Nephron (organoid): ENCODE measurements around the gene ENTREP1.

Source experiments
- H3K27ac Mint-ChIP-seq, 3 experiments: 2 replicates each; pipeline ENCODE4 v1.8.0; 2020; ENCODE audit warnings: mixed read lengths in 3 of 3, mild to moderate bottlenecking in 2 of 3, moderate library complexity in 1 of 3
- H3K27me3 Mint-ChIP-seq: 2 replicates; pipeline ENCODE4 v1.8.0; 2021; ENCODE audit warnings: low read depth, mild to moderate bottlenecking, moderate library complexity, mixed read lengths
- H3K36me3 Mint-ChIP-seq: 2 replicates; pipeline ENCODE4 v1.8.0; 2020; ENCODE audit warnings: low read depth, mixed read lengths
- H3K4me1 Mint-ChIP-seq: 2 replicates; pipeline ENCODE4 v1.8.0; 2020; ENCODE audit warnings: mixed read lengths
- H3K4me3 Mint-ChIP-seq, 3 experiments: 2 replicates each; pipeline ENCODE4 v1.8.0; 2020; ENCODE audit warnings: mild to moderate bottlenecking in 3 of 3, mixed read lengths in 3 of 3, moderate library complexity in 2 of 3
- H3K9me3 Mint-ChIP-seq: 2 replicates; pipeline ENCODE4 v1.8.0; 2020; ENCODE audit warnings: mixed read lengths
- TF ChIP-seq, protein P1 (sequence below), 3 experiments: fragments of 200-600 bp; sonication (generic); IDR thresholded peaks; one replicate each; pipeline ENCODE4 v1.5.0; 2021; ENCODE audit warnings: antibody characterized with exemption in 3 of 3; ENCODE audit not compliant: unreplicated experiment in 3 of 3

Gene ENTREP1

DNA sequence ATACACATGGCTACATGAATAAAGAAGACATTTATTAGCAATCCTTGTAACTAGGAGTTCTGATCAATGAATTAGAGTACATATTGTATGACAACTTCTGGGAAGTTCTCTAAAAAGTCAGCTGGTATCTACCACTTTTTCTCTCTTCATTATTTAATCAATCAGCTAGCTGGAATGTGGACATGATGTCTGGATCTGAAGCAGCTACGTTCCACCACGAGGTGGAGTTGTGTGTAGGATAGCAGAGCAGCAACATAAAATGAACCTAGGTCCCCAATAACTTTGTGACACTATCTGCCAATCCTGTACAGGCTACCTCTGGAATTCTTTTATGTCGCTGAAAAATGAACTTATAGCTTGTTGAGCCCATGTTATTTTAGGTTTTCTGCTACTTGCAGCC lies 32.9 kb upstream of the ENTREP1 start:
- H3K9me3 Mint-ChIP-seq = peaks cover 3% of the 10 kb centered on the region
- no peak overlapping the region for H3K27ac Mint-ChIP-seq
- peaks cover 11% of the 10 kb centered on the region for H3K4me1 Mint-ChIP-seq
- TF ChIP-seq, protein P1, sequence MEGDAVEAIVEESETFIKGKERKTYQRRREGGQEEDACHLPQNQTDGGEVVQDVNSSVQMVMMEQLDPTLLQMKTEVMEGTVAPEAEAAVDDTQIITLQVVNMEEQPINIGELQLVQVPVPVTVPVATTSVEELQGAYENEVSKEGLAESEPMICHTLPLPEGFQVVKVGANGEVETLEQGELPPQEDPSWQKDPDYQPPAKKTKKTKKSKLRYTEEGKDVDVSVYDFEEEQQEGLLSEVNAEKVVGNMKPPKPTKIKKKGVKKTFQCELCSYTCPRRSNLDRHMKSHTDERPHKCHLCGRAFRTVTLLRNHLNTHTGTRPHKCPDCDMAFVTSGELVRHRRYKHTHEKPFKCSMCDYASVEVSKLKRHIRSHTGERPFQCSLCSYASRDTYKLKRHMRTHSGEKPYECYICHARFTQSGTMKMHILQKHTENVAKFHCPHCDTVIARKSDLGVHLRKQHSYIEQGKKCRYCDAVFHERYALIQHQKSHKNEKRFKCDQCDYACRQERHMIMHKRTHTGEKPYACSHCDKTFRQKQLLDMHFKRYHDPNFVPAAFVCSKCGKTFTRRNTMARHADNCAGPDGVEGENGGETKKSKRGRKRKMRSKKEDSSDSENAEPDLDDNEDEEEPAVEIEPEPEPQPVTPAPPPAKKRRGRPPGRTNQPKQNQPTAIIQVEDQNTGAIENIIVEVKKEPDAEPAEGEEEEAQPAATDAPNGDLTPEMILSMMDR (IDR thresholded peaks at IDR 0.05; ENCODE audit: unreplicated experiment in 3 of 3) = no peak
- H3K4me3 Mint-ChIP-seq = no peak overlapping the region
- no peaks in the 10 kb centered on the region for H3K36me3 Mint-ChIP-seq
- peaks cover 9% of the 10 kb centered on the region for H3K27me3 Mint-ChIP-seq

DNA sequence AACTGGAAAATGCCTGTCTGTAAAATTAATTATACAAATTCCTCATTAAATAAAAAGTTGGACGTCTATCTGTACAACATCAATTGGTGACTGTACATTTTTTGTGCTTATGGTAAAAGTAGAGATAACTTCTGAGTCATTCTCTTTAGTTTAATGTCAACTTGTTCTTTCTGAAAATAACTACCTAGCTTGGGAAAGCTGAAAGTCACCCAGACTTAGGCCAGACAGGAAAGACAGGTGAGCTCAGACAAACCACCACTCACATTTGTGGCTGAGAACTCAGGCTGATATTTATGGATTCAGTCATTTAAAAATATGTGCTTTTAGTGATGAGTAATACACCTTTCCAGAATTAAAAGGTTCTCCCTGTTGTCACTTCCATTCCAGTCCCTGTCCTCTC lies 31.9 kb upstream of the ENTREP1 start:
- H3K4me1 Mint-ChIP-seq = peaks cover 17% of the 10 kb centered on the region
- no peaks in the 10 kb centered on the region for H3K36me3 Mint-ChIP-seq
- TF ChIP-seq, protein P1 (IDR thresholded peaks at IDR 0.05; ENCODE audit: unreplicated experiment in 3 of 3) = no peak
- H3K9me3 Mint-ChIP-seq = peaks cover 3% of the 10 kb centered on the region
- H3K27ac Mint-ChIP-seq = no peak overlapping the region
- H3K27me3 Mint-ChIP-seq = peaks cover 7% of the 10 kb centered on the region
- H3K4me3 Mint-ChIP-seq = no peak overlapping the region

DNA sequence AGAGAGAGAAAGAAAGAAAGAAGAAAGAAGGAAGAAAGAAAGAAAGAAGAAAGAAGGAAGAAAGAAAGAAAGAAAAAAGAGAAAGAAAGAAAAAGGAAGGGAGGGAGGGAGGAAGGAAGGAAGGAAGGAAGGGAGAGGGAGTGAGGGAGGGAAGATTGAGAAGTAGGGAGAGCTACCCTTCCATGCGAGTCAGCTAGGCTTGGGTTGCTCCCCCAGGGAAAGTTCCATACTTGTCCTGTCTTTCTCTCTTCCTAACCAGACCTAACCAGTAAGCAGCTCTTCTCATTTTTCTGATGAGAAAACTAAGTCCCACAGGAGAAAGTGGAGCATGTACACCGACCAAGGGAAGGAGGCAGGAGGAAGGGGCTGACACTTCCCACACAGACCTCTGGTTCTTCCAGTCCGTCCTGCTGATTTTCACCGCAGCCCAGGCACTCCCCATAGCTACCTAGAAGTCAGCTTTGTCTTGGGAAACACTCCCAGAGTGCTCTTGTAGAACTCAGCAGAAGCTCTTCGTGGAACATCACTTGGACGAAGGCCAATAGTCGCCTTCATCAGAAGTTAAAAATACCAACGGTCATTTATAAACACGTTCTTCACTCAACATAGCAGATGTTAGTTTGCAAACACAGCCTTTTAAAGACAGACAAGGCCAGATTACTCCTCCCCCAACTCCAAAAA lies 29.0 kb upstream of the ENTREP1 start:
- H3K36me3 Mint-ChIP-seq = no peaks in the 10 kb centered on the region
- H3K9me3 Mint-ChIP-seq = no peaks in the 10 kb centered on the region
- peaks cover 17% of the 10 kb centered on the region for H3K4me1 Mint-ChIP-seq
- H3K27ac Mint-ChIP-seq = peak overlapping the region in 2 of 3 experiments; percentile 45 to 64
- no peak overlapping the region for H3K4me3 Mint-ChIP-seq
- TF ChIP-seq, protein P1 (IDR thresholded peaks at IDR 0.05; ENCODE audit: unreplicated experiment in 3 of 3) = no peak
- H3K27me3 Mint-ChIP-seq = no peaks in the 10 kb centered on the region

DNA sequence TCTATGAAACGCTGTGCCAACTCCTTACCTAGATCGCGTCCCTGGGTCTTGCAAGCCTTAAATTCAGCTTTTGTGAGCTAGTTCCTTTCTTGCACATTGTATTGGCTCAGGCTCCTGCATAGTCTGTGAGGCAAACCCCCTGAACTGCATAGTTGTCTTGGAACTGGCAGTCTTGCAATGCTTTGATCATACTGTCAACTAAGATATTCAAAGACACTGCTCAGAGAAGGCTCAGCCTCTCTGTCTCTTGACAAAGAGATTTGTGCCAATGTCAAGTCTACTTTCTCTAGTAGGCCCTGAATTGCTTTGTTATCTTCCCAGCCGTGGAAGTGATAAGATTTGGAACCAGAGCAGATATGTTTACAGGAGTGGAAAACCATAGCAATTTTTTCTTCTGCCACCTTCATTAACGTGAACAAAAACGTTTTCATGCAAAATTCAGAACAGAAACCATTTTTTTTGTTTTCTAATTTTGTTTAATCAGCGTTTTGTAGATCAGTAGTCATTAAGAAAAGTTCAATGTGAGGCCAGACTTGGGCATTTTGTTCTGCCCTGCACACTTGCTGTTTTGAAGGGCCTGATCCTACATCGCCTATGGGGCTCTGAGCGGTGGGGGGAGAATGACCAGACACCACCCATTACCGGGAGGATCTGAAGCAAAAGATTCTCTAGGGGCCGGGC lies 27.6 kb upstream of the ENTREP1 start:
- H3K9me3 Mint-ChIP-seq = no peaks in the 10 kb centered on the region
- TF ChIP-seq, protein P1 (IDR thresholded peaks at IDR 0.05; ENCODE audit: unreplicated experiment in 3 of 3) = no peak
- peaks cover 17% of the 10 kb centered on the region for H3K4me1 Mint-ChIP-seq
- no peak overlapping the region for H3K4me3 Mint-ChIP-seq
- no peaks in the 10 kb centered on the region for H3K36me3 Mint-ChIP-seq
- no peaks in the 10 kb centered on the region for H3K27me3 Mint-ChIP-seq
- no peak overlapping the region for H3K27ac Mint-ChIP-seq

DNA sequence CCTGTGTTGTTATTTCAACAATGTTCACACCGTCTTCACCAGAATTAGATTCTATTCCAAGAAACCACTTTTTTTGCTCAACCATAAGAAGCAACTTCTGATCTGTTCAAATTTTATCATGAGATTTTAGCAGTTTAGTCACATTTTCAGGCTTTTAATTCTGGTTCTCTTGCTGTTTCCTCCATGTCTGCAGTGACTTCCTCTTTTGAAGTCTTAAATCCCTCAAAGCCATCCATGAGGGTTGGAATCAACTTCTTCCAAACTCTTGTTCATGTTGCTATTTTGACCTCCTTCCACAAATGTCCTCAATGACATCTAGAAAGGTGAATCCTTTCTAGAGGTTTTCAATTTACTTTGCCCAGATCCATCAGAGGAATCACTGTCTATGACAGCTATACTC lies 25.7 kb upstream of the ENTREP1 start:
- Mint-ChIP-seq H3K27me3 (no peaks in the 10 kb centered on the region), H3K36me3 (no peaks in the 10 kb centered on the region), H3K27ac (no peak overlapping the region)

More for the DNA sequence above, 25.7 kb upstream of the ENTREP1 start:
- Mint-ChIP-seq H3K4me1 (peaks cover 17% of the 10 kb centered on the region), H3K9me3 (no peaks in the 10 kb centered on the region), H3K4me3 (no peak overlapping the region)
- TF ChIP-seq, protein P1 (IDR thresholded peaks at IDR 0.05; ENCODE audit: unreplicated experiment in 3 of 3) = no peak
